Measurements from ENCODE around the gene DOCK6. TPM values are rescaled to one million over a fixed set of nuclear protein-coding genes. Genes with fewer than 3 reads are reported as not detected.

DOCK6 gene, protein sequence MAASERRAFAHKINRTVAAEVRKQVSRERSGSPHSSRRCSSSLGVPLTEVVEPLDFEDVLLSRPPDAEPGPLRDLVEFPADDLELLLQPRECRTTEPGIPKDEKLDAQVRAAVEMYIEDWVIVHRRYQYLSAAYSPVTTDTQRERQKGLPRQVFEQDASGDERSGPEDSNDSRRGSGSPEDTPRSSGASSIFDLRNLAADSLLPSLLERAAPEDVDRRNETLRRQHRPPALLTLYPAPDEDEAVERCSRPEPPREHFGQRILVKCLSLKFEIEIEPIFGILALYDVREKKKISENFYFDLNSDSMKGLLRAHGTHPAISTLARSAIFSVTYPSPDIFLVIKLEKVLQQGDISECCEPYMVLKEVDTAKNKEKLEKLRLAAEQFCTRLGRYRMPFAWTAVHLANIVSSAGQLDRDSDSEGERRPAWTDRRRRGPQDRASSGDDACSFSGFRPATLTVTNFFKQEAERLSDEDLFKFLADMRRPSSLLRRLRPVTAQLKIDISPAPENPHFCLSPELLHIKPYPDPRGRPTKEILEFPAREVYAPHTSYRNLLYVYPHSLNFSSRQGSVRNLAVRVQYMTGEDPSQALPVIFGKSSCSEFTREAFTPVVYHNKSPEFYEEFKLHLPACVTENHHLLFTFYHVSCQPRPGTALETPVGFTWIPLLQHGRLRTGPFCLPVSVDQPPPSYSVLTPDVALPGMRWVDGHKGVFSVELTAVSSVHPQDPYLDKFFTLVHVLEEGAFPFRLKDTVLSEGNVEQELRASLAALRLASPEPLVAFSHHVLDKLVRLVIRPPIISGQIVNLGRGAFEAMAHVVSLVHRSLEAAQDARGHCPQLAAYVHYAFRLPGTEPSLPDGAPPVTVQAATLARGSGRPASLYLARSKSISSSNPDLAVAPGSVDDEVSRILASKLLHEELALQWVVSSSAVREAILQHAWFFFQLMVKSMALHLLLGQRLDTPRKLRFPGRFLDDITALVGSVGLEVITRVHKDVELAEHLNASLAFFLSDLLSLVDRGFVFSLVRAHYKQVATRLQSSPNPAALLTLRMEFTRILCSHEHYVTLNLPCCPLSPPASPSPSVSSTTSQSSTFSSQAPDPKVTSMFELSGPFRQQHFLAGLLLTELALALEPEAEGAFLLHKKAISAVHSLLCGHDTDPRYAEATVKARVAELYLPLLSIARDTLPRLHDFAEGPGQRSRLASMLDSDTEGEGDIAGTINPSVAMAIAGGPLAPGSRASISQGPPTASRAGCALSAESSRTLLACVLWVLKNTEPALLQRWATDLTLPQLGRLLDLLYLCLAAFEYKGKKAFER (N-terminal part only)
- 11.0 and 13.1 TPM in 2 replicates for total RNA-seq

GRCh38 chr19:11261971-11262839, at the start of gene DOCK6:
Gene DOCK6 (minus strand): TSS chr19:11262524. CDS start chr19:11262440, 84 bp downstream.

DNA sequence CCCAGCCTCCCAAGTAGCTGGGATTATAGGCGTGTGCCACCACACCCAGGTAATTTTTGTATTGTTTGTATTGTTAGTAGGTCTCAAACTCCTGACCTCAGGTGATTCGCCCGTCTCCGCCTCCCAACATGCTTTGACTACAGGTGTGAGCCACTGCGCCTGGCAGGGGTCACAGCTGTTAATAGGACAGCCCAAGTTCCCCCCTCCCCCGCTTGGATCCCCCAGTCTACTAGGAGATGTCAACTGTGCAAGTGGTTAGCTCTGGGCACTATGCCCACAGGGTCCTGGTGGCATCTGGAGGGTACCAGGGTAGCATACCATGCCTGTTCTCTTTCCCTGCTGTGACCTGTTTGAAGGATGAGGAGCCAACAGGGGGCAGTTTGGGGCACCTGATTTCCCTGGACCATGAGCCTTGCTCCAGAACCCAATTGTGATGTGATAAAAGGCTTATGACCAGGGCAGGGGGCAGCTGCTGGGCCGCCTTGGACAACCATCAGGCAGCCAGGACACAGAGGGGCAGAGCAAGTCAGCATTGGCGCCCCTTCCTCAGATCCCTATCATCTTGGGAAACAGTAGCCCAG, 33.4 kb upstream of the DOCK6 start, which contains the start of gene TSPAN16:
TSS of gene TSPAN16 (plus strand) at position 496 of the 581 bp plus-strand sequence. CDS start 138 bp downstream, outside the sequence.

DNA sequence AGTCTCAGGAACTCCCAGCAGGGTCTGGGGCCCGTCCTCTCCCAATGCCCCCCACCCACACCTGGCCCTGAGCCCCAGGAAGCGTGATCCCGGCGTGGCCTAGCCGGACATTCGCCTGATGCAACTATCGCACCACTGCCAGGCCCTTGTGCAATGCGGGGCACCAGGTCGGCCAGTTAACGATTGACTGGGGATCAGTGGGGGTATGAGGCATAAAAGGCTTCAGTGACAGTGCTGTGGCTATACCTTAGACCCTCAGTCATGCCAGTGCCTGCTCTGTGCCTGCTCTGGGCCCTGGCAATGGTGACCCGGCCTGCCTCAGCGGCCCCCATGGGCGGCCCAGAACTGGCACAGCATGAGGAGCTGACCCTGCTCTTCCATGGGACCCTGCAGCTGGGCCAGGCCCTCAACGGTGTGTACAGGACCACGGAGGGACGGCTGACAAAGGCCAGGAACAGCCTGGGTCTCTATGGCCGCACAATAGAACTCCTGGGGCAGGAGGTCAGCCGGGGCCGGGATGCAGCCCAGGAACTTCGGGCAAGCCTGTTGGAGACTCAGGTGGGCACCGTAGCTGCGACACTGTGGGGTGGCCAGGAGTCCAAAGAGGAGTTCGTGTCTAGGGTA, 22.8 kb downstream of the DOCK6 start, which contains the start of gene ANGPTL8:
TSS of gene ANGPTL8 (plus strand) at position 243 of the 624 bp plus-strand sequence. CDS start at position 262, 19 bp downstream.

DNA sequence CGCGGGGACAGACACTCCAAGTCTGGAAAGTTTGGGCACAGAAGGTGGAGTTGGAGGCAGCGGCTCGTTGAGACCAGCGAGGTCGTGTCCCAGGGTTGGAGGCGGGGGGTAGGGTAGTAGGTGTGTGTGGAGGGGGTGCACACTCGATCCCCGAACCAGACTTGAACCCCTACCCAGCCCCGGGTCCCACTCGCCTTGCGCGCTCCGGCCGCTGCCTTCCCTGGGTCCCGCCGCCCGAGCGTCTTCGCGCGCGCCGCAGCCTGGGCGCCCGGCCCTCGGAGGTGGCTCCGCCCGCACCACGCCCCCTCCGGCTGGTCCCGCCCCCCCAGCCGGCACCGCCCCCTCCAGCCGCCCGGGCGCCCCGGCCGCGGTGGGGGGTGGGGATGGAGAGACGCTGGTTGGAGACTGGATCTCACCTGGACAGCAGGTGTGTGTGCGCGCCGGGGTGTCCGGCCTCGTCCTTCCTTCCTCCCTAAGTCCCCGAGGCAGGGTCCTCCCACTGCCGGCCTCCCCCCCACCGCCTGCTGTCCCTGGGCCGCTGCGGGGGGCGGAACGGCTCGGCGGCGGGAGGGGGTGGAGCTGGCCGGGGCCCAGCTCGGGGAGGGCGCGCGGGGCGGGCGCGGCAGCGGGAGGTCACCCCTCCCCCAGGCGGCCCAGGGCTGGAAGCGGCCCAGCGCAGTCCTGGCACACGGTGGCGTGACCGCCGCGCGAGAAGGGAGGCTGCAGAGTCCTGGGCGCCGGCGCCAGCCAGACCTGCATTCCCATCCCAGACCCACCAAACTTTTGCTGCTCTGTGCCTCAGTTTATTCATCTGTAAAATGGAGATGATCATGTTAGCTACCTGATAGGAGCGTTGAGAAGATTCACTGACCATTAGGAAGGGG, 64.8 kb downstream of the DOCK6 start, which contains the start of gene KANK2:
TSS of gene KANK2 (minus strand) at position 255 of the 884 bp plus-strand sequence. CDS start 3,034 bp downstream, outside the sequence.

DNA sequence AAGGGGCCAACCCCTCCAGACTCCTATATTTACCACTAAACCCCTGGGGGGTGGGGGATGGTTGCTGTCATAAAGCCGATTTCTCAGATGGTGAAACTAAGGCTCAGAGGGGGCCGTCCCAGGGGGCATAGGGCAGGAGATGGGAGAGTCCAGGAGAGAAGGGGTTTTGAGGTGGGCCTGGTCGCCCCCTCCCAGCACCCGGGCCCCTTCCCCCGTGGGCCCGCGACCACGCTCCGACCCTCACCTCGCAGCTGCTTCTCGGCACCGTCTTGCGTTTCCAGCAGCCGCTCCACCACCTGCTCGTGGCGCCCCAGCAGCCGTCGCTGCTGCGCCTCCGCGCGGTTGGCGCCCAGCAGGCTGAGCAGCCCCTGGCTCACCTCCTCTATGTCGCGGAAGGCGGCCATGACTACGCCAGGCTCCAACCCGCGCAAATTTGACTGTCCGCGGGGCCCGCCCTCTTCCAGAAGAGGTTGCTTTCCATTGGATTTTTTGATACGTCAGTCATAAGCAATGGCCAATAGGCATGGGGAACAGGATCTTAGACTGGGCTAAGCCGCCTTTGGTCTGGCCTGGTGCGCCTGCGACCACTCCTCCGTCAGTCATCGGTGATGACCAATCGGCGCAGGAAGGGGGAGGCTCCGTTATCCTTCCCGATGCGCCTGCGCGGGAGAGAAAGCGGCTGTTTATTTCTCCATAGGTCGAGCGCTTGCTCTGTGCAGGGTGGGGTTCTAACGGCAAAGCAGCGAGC, 106.8 kb downstream of the DOCK6 start, which contains the start of gene SPC24:
TSS of gene SPC24 (minus strand) at position 410 of the 748 bp plus-strand sequence. CDS start at position 404, 6 bp downstream.

Other genes starting within 250 kb of the DOCK6 start
- gene LDLR, start 173.1 kb downstream of the DOCK6 start, total RNA-seq, result 90.7 and 120 TPM in 2 replicates
- gene SPC24, start 106.7 kb downstream of the DOCK6 start, total RNA-seq, result 18.3 and 25.1 TPM in 2 replicates
- 262 TPM in 2 replicates for gene KANK2, start 65.0 kb downstream of the DOCK6 start, total RNA-seq
- not detected in 2 replicates for gene ANGPTL8, start 22.9 kb downstream of the DOCK6 start, total RNA-seq
- not detected in 2 replicates for gene TSPAN16, start 33.6 kb upstream of the DOCK6 start, total RNA-seq
- 11.4 and 12.9 TPM in 2 replicates for gene RAB3D, start 77.1 kb upstream of the DOCK6 start, total RNA-seq
- 76.3 and 80.2 TPM in 2 replicates for gene TMEM205, start 83.7 kb upstream of the DOCK6 start, total RNA-seq
- 9.9 and 13.8 TPM in 2 replicates for gene CCDC159, start 84.0 kb upstream of the DOCK6 start, total RNA-seq
- gene PLPPR2, start 92.9 kb upstream of the DOCK6 start, total RNA-seq, result 12.0 and 14.0 TPM in 2 replicates
- gene SWSAP1, start 112.1 kb upstream of the DOCK6 start, total RNA-seq, result 0.43 and 0.91 TPM in 2 replicates
- 2.0 and 3.0 TPM in 2 replicates for gene EPOR, start 121.8 kb upstream of the DOCK6 start, total RNA-seq
- gene RGL3, start 156.8 kb upstream of the DOCK6 start, total RNA-seq, result 4.3 and 6.5 TPM in 2 replicates
- 0.26 and 0.32 TPM in 2 replicates for gene ODAD3, start 172.6 kb upstream of the DOCK6 start, total RNA-seq
- 114 and 135 TPM in 2 replicates for gene PRKCSH, start 173.1 kb upstream of the DOCK6 start, total RNA-seq
- not detected in 2 replicates for gene ELAVL3, start 218.5 kb upstream of the DOCK6 start, total RNA-seq
- gene ZNF653, start 243.3 kb upstream of the DOCK6 start, total RNA-seq, result 3.1 and 3.6 TPM in 2 replicates